GM18507 (cell line): ENCODE results near the gene DRD3.

Experiments used
- DNase-seq: peaks from one replicate; pipeline ENCODE4 v3.0.0; 2011; ENCODE audit warnings: low read depth; ENCODE audit not compliant: insufficient read length; ENCODE audit errors: extremely low spot score
- FAIRE-seq: peaks from 2 replicates; lab custom pipeline; 2011; peaks lifted over from hg19 to GRCh38; lab: Jason Lieb, UNC

The DRD3 gene

GRCh38 chr3:114194750-114195149, 15.9 kb upstream of the DRD3 start:
- no peak for FAIRE-seq

GRCh38 chr3:114192136-114192535, 13.3 kb upstream of the DRD3 start:
- FAIRE-seq = no peak
- no peak for DNase-seq

More at GRCh38 chr3:114194750-114195149, 15.9 kb upstream of the DRD3 start:
- no peak for DNase-seq

- FAIRE-seq (no peak), DNase-seq (no peak)
Observed at GRCh38 chr3:114186501-114186900, 7.6 kb upstream of the DRD3 start.

- peak; percentile 38 for FAIRE-seq
- no peak for DNase-seq
Observed at GRCh38 chr3:114179575-114179974, 723 bp upstream of the DRD3 start.

GRCh38 chr3:114176890-114177289, 2.0 kb downstream of the DRD3 start:
- no peak for FAIRE-seq

GRCh38 chr3:114176487-114176886, 2.4 kb downstream of the DRD3 start:
- DNase-seq (no peak), FAIRE-seq (no peak)

More at GRCh38 chr3:114176890-114177289, 2.0 kb downstream of the DRD3 start:
- no peak for DNase-seq

- no peak for DNase-seq
- FAIRE-seq = no peak
Observed at GRCh38 chr3:114175204-114175987, 3.5 kb downstream of the DRD3 start.

GRCh38 chr3:114171677-114172076, 7.2 kb downstream of the DRD3 start:
- no peak for FAIRE-seq
- DNase-seq = no peak

- FAIRE-seq (no peak), DNase-seq (no peak)
Observed at GRCh38 chr3:114168150-114168549, 10.7 kb downstream of the DRD3 start.

GRCh38 chr3:114157321-114157720, 21.5 kb downstream of the DRD3 start:
- FAIRE-seq (no peak), DNase-seq (no peak)

GRCh38 chr3:114155370-114155821, 23.5 kb downstream of the DRD3 start:
- DNase-seq (no peak), FAIRE-seq (no peak)

GRCh38 chr3:114154321-114154821, 24.5 kb downstream of the DRD3 start:
- FAIRE-seq (no peak), DNase-seq (no peak)

- DNase-seq (peak; percentile 64), FAIRE-seq (peak; percentile 87)
Observed at GRCh38 chr3:114152519-114153151, 26.2 kb downstream of the DRD3 start.

GRCh38 chr3:114151091-114151490, 27.8 kb downstream of the DRD3 start:
- no peak for DNase-seq
- no peak for FAIRE-seq

- no peak for FAIRE-seq
- no peak for DNase-seq
Observed at GRCh38 chr3:114147251-114147650, 31.6 kb downstream of the DRD3 start.

- no peak for DNase-seq
- FAIRE-seq = no peak
Observed at GRCh38 chr3:114144909-114145688, 33.8 kb downstream of the DRD3 start.

- FAIRE-seq (no peak), DNase-seq (no peak)
Observed at GRCh38 chr3:114143817-114144216, 35.0 kb downstream of the DRD3 start.

GRCh38 chr3:114139836-114140235, 39.0 kb downstream of the DRD3 start:
- no peak for FAIRE-seq
- DNase-seq = no peak

GRCh38 chr3:114133947-114134346, 44.9 kb downstream of the DRD3 start:
- FAIRE-seq (no peak), DNase-seq (no peak)

GRCh38 chr3:114132500-114132899, 46.4 kb downstream of the DRD3 start:
- FAIRE-seq = no peak
- no peak for DNase-seq
